GM12864 (cell line): ENCODE data around the gene VPS13A.

ENCODE experiments used
- DNase-seq: peaks from one replicate; pipeline ENCODE4 v3.0.0-alpha.2; 2011; ENCODE audit warnings: low read depth
- H3K4me3 ChIP-seq: 2 replicates; pipeline ENCODE4 v1.5.1; 2011; ENCODE audit warnings: mild to moderate bottlenecking, low read depth, low read length, control low read depth
- CTCF ChIP-seq: IDR thresholded peaks from 2 replicates; pipeline ENCODE4 v1.5.1; 2011; ENCODE audit warnings: low read depth, mild to moderate bottlenecking, moderate library complexity, low read length, control low read depth, inconsistent platforms; ENCODE audit errors: missing control alignments

VPS13A gene

GRCh38 chr9:77451507-77451906, 274.2 kb downstream of the VPS13A start:
- TF ChIP-seq CTCF: no peak
- DNase-seq: no peak
- H3K4me3 ChIP-seq: no peak overlapping the region

- no peak for TF ChIP-seq CTCF
- peak overlapping the region; percentile 23 for H3K4me3 ChIP-seq
These were observed 276.7 kb downstream of the VPS13A start for GRCh38 chr9:77453825-77454647.

GRCh38 chr9:77454663-77455062, 277.3 kb downstream of the VPS13A start:
- no peak for DNase-seq
- no peak overlapping the region for H3K4me3 ChIP-seq
- TF ChIP-seq CTCF: no peak

More at GRCh38 chr9:77453825-77454647, 276.7 kb downstream of the VPS13A start:
- DNase-seq: no peak

- DNase-seq: no peak
- TF ChIP-seq CTCF: peak; percentile 78
These were observed 278.1 kb downstream of the VPS13A start for GRCh38 chr9:77455312-77455927.

GRCh38 chr9:77456829-77457437, 279.6 kb downstream of the VPS13A start:
- H3K4me3 ChIP-seq: no peak overlapping the region
- DNase-seq: peak; percentile 62
- TF ChIP-seq CTCF: peak; percentile 94

More at GRCh38 chr9:77455312-77455927, 278.1 kb downstream of the VPS13A start:
- no peak overlapping the region for H3K4me3 ChIP-seq

GRCh38 chr9:77457916-77458592, 280.7 kb downstream of the VPS13A start:
- peak; percentile 95 for TF ChIP-seq CTCF
- no peak overlapping the region for H3K4me3 ChIP-seq
- DNase-seq: peak; percentile 36
